CD4-positive, alpha-beta T cell (primary cell): ENCODE results near the gene RFPL1. TPM values are rescaled to one million over a fixed set of nuclear protein-coding genes. Genes with fewer than 3 reads are reported as not detected.

Experiments used
- ATAC-seq: fragments of 200-7000 bp; cut with Tn5 transposase; one replicate; pipeline ENCODE4 v1.10.0; 2022; ENCODE audit warnings: mild to moderate bottlenecking; ENCODE audit not compliant: poor library complexity
- CTCF ChIA-PET: fragments of 350-600 bp; sonication (Branson Sonifier 250); formaldehyde crosslinking; loops from one replicate; lab custom pipeline; 2021; ENCODE audit warnings: antibody characterized with exemption, inconsistent platforms; lab: Charles Lee
- POLR2A ChIA-PET: fragments of 350-600 bp; sonication (Branson Sonifier 250); formaldehyde crosslinking; loops from one replicate; lab custom pipeline; 2021; ENCODE audit warnings: antibody characterized with exemption, inconsistent platforms; lab: Charles Lee
- DNase-seq, 14 experiments: peaks; one replicate each; pipeline ENCODE4 v3.0.0-alpha.2; 2013 to 2020; ENCODE audit warnings: mixed read lengths in 2 of 14
- H3K27ac ChIP-seq, 2 donors: one replicate each; pipeline versions ENCODE4 v1.5.1 to v1.7.0; 2013; ENCODE audit warnings: low read length in 2 of 2, low read depth in 1 of 2, mild to moderate bottlenecking in 1 of 2
- H3K27me3 ChIP-seq, 2 experiments: 1 replicate in 1 of 2; 2 replicates in 1 of 2; pipeline versions ENCODE4 v1.6.1 to v1.7.0; 2013; ENCODE audit warnings: low read length in 2 of 2, control low read depth in 1 of 2, mild to moderate bottlenecking in 1 of 2, moderate library complexity in 1 of 2; ENCODE audit not compliant: insufficient read depth in 2 of 2, control insufficient read depth in 1 of 2
- H3K36me3 ChIP-seq: one replicate; pipeline ENCODE4 v1.6.1; 2013; ENCODE audit warnings: low read length, control low read depth; ENCODE audit not compliant: insufficient read depth
- H3K4me1 ChIP-seq: one replicate; pipeline ENCODE4 v1.6.1; 2013; ENCODE audit warnings: low read length, control low read depth; ENCODE audit not compliant: insufficient read depth
- H3K4me3 ChIP-seq: one replicate; pipeline ENCODE4 v1.5.1; 2013; ENCODE audit warnings: mild to moderate bottlenecking, low read length, moderate library complexity
- H3K9me3 ChIP-seq, 2 experiments: 1 replicate in 1 of 2; 2 replicates in 1 of 2; pipeline versions ENCODE4 v1.6.1 to v1.7.0; 2013; ENCODE audit warnings: low read length in 2 of 2, mild to moderate bottlenecking in 2 of 2, control low read depth in 1 of 2, moderate library complexity in 1 of 2; ENCODE audit not compliant: control insufficient read depth in 1 of 2, insufficient read depth in 1 of 2
- H3K27ac Mint-ChIP-seq: one replicate; pipeline ENCODE4 v1.8.0; 2020; ENCODE audit warnings: mixed read lengths
- H3K27me3 Mint-ChIP-seq: one replicate; pipeline ENCODE4 v1.8.0; 2021; ENCODE audit warnings: mixed read lengths
- H3K36me3 Mint-ChIP-seq: one replicate; pipeline ENCODE4 v1.8.0; 2021; ENCODE audit warnings: low read depth, mixed read lengths
- H3K4me1 Mint-ChIP-seq: one replicate; pipeline ENCODE4 v1.8.0; 2021; ENCODE audit warnings: low read depth, mixed read lengths
- H3K4me3 Mint-ChIP-seq: one replicate; pipeline ENCODE4 v1.8.0; 2020; ENCODE audit warnings: mild to moderate bottlenecking, mixed read lengths
- H3K9me3 Mint-ChIP-seq: one replicate; pipeline ENCODE4 v1.8.0; 2020; ENCODE audit warnings: mixed read lengths
- CTCF ChIP-seq: fragments of 200-600 bp; IDR thresholded peaks from one replicate; pipeline ENCODE4 v1.8.0; 2022; ENCODE audit warnings: antibody characterized with exemption, mild to moderate bottlenecking
- intact Hi-C, 2 experiments: fragments of 100-400 bp; cut with DNase I in 1 of 2; cut with micrococcal nuclease in 1 of 2; formaldehyde crosslinking; loops; one replicate each; pipeline versions ENCODE4 v1.15.1 to v1.9.0; 2023 to 2025; cut with DNase I, micrococcal nuclease
- total RNA-seq, 174 experiments: library from RNA in 2 of 174; stranded (reverse) in 2 of 174; gene quantifications; one replicate each; pipeline ENCODE4 v1.2.3 and lab custom pipeline; 2021 to 2026

Gene RFPL1
- total RNA-seq, 2 experiments from 2014 or later: not detected

- no peaks in the 10 kb centered on the region for H3K9me3 ChIP-seq
- H3K27ac Mint-ChIP-seq: no peak overlapping the region
- no peaks in the 10 kb centered on the region for H3K36me3 Mint-ChIP-seq
- peaks cover 14% of the 10 kb centered on the region for H3K27me3 Mint-ChIP-seq
- H3K4me1 Mint-ChIP-seq: no peaks in the 10 kb centered on the region
- no peak overlapping the region for H3K27ac ChIP-seq
- no peak for DNase-seq
- H3K4me1 ChIP-seq: no peaks in the 10 kb centered on the region
- no peaks in the 10 kb centered on the region for H3K9me3 Mint-ChIP-seq
- no peak for ATAC-seq
- no peaks in the 10 kb centered on the region for H3K27me3 ChIP-seq
- H3K4me3 Mint-ChIP-seq: no peak overlapping the region
- ChIA-PET POLR2A (no interaction called here), CTCF (no interaction called here)
- no peaks in the 10 kb centered on the region for H3K36me3 ChIP-seq
- no peak for TF ChIP-seq CTCF
- intact Hi-C loops: no loop called here
- no peak overlapping the region for H3K4me3 ChIP-seq
These were observed 11.9 kb upstream of the RFPL1 start for GRCh38 chr22:29426476-29426875.

- H3K27me3 Mint-ChIP-seq: peaks cover 14% of the 10 kb centered on the region
- CTCF ChIA-PET: no interaction called here
- H3K4me3 Mint-ChIP-seq: no peak overlapping the region
- no peaks in the 10 kb centered on the region for H3K36me3 ChIP-seq
- no peak overlapping the region for H3K27ac Mint-ChIP-seq
- POLR2A ChIA-PET: no interaction called here
- H3K4me3 ChIP-seq: no peak overlapping the region
- intact Hi-C loops: no loop called here
- no peak for ATAC-seq
- no peaks in the 10 kb centered on the region for H3K27me3 ChIP-seq
- no peaks in the 10 kb centered on the region for H3K36me3 Mint-ChIP-seq
- no peaks in the 10 kb centered on the region for H3K4me1 ChIP-seq
- H3K9me3 Mint-ChIP-seq: no peaks in the 10 kb centered on the region
- no peaks in the 10 kb centered on the region for H3K9me3 ChIP-seq
- TF ChIP-seq CTCF: no peak
- H3K27ac ChIP-seq: no peak overlapping the region
- DNase-seq: no peak
- no peaks in the 10 kb centered on the region for H3K4me1 Mint-ChIP-seq
These were observed 11.1 kb upstream of the RFPL1 start for GRCh38 chr22:29427176-29427760.

GRCh38 chr22:29431986-29432385 is 6.4 kb upstream of the RFPL1 start:
- ATAC-seq: no peak
- H3K27ac ChIP-seq: no peak overlapping the region
- Mint-ChIP-seq H3K27me3 (peaks cover 40% of the 10 kb centered on the region), H3K27ac (no peak overlapping the region), H3K4me3 (no peak overlapping the region), H3K4me1 (no peaks in the 10 kb centered on the region), H3K9me3 (no peaks in the 10 kb centered on the region), H3K36me3 (no peaks in the 10 kb centered on the region)
- no peaks in the 10 kb centered on the region for H3K36me3 ChIP-seq
- DNase-seq: no peak
- ChIA-PET POLR2A (no interaction called here), CTCF (no interaction called here)
- intact Hi-C loops: no loop called here
- peaks cover 0 to 10% of the 10 kb centered on the region in 2 experiments for H3K27me3 ChIP-seq
- TF ChIP-seq CTCF: no peak
- H3K9me3 ChIP-seq: no peaks in the 10 kb centered on the region
- no peaks in the 10 kb centered on the region for H3K4me1 ChIP-seq
- H3K4me3 ChIP-seq: no peak overlapping the region
